WTC11 (cell line): Measurements from ENCODE around the gene NECTIN2. TPM values are rescaled to one million over a fixed set of nuclear protein-coding genes. Genes with fewer than 3 reads are reported as not detected.

Experiments
- ATAC-seq: fragments of 200-7000 bp; cut with Tn5 transposase; 2 replicates; pipeline ENCODE4 v1.10.0; 2021; ENCODE audit warnings: mild to moderate bottlenecking, moderate library complexity
- CTCF ChIA-PET: fragments of 300-600 bp; sonication (Branson Sonifier 250); formaldehyde crosslinking; loops from one replicate; lab custom pipeline; 2021; ENCODE audit warnings: antibody characterized with exemption; lab: Charles Lee
- POLR2A ChIA-PET: fragments of 350-600 bp; sonication (Branson Sonifier 250); formaldehyde crosslinking; loops from one replicate; lab custom pipeline; 2021; ENCODE audit warnings: antibody characterized with exemption; lab: Charles Lee
- DNase-seq: peaks from one replicate; pipeline ENCODE4 v3.0.0; 2021; ENCODE audit warnings: low spot score
- H3K27ac Mint-ChIP-seq: 2 replicates; pipeline ENCODE4 v1.8.0; 2021; ENCODE audit warnings: mixed read lengths
- H3K27me3 Mint-ChIP-seq: 2 replicates; pipeline ENCODE4 v1.8.0; 2021; ENCODE audit warnings: low read depth, mild to moderate bottlenecking, moderate library complexity, mixed read lengths
- H3K36me3 Mint-ChIP-seq: 2 replicates; pipeline ENCODE4 v1.8.0; 2021; ENCODE audit warnings: mixed read lengths
- H3K4me1 Mint-ChIP-seq: 2 replicates; pipeline ENCODE4 v1.8.0; 2022; ENCODE audit warnings: mixed read lengths
- H3K4me3 Mint-ChIP-seq: 2 replicates; pipeline ENCODE4 v1.8.0; 2021; ENCODE audit warnings: mild to moderate bottlenecking, moderate library complexity, mixed read lengths
- H3K9me3 Mint-ChIP-seq: 2 replicates; pipeline ENCODE4 v1.8.0; 2021; ENCODE audit warnings: mixed read lengths
- CBFB ChIP-seq: sonication (generic); formaldehyde crosslinking; IDR thresholded peaks from 2 replicates; pipeline ENCODE4 v1.8.1; 2022; ENCODE audit warnings: mild to moderate bottlenecking, low read depth, missing genetic modification reagents
- ETV6 ChIP-seq: sonication (generic); formaldehyde crosslinking; IDR thresholded peaks from 2 replicates; pipeline ENCODE4 v1.8.1; 2022; ENCODE audit warnings: mild to moderate bottlenecking, missing genetic modification reagents
- SP1 ChIP-seq: sonication (generic); formaldehyde crosslinking; conservative IDR thresholded peaks from 2 replicates; pipeline ENCODE4 v1.8.1; 2022; ENCODE audit warnings: missing genetic modification reagents
- ZNF423 ChIP-seq: fragments of 250-450 bp; sonication (Bioruptor Pico); IDR thresholded peaks from 2 replicates; pipeline ENCODE4 v2.1.2; 2022; ENCODE audit warnings: mild to moderate bottlenecking, moderate library complexity
- ZNF671 ChIP-seq: fragments of 250-450 bp; sonication (Bioruptor Pico); IDR thresholded peaks from 2 replicates; pipeline ENCODE4 v1.8.0; 2021; ENCODE audit warnings: mild to moderate bottlenecking
- total RNA-seq: library from RNA; stranded (reverse); gene quantifications from 3 replicates; pipeline ENCODE4 v1.2.3, GENCODE V29; 2021
- TF ChIP-seq, protein P1 (sequence below): sonication (generic); formaldehyde crosslinking; IDR thresholded peaks from 2 replicates; pipeline ENCODE4 v1.8.0; 2023; ENCODE audit warnings: mild to moderate bottlenecking, missing genetic modification reagents
- TF ChIP-seq, protein P2 (sequence below): fragments of 250-450 bp; sonication (Bioruptor Pico); IDR thresholded peaks from 2 replicates; pipeline ENCODE4 v2.1.2; 2022; ENCODE audit warnings: mild to moderate bottlenecking, moderate library complexity
- TF ChIP-seq, protein P3 (sequence below): sonication (generic); formaldehyde crosslinking; IDR thresholded peaks from 2 replicates; pipeline ENCODE4 v1.8.1; 2023; ENCODE audit warnings: mild to moderate bottlenecking, missing genetic modification reagents
- TF ChIP-seq, protein P4 (sequence below): sonication (generic); formaldehyde crosslinking; IDR thresholded peaks from 2 replicates; pipeline ENCODE4 v1.8.0; 2023; ENCODE audit warnings: missing genetic modification reagents, mild to moderate bottlenecking, borderline replicate concordance

The NECTIN2 gene
- total RNA-seq, 1 experiment from 2014 or later: 170 TPM

DNA sequence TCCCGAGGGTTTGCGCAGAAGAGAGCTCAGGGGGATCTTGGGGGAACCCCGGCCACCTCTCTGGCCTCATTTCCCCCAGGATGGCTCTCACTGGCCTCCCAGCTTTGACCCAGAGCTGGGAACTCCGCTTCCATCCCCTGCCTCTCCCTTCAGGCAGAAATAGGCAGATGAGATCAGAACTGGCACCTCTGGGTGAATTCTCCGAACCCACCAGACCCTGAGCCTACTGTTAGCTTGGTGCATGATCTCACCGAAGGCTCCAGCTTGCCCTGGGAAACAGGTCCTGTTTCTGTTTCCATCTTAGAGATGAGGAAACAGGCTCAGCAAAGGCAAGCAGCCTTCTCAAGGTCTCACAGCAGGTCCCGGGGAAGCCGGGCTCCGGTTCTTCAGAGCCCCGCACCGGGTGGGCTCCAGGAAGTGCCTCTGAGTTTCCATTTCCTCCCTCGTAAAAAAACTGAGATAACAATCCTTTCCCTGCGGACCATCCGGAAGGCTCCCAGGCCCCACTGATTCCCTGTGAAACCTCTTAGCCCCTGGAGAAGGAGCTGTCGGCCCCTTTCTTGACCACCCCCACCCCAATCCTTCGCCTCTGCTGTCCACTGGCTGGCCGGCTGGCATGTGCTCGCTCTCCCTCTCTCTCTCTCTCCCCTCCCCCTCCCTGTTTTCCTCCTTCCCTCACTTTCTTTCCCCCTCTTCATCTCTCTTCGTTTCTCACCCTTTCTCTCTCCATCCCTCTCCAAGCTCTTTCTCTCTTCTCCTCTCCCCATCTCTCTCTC is 2.1 kb downstream of the NECTIN2 start:
- H3K9me3 Mint-ChIP-seq: no peaks in the 10 kb centered on the region
- H3K4me3 Mint-ChIP-seq: peak overlapping the region; percentile 97
- no peak for ATAC-seq
- peak overlapping the region; percentile 99 for H3K27ac Mint-ChIP-seq
- peaks cover 6% of the 10 kb centered on the region for H3K27me3 Mint-ChIP-seq
- 0 out of 2 replicates have a peak, but pooled peaks have one; percentile 0 for TF ChIP-seq SP1
- TF ChIP-seq ZNF671 (CRISPR knock-in tag): no peak
- ChIA-PET CTCF (interaction anchor here (0.7 to 2.4 kb wide), 16 partner anchors 9 to 277 kb away, joined by 3 to 13 read pairs (median 4); partner anchors contain the start of gene APOE), POLR2A (interaction anchor here (0.5 to 3.4 kb wide), 11 partner anchors 29 to 1169 kb away, joined by 3 to 17 read pairs (median 4); partner anchors contain the start of genes APOE, BCAM and TOMM40)
- H3K4me1 Mint-ChIP-seq: peaks cover 33% of the 10 kb centered on the region
- peak; percentile 38 for DNase-seq
- no peaks in the 10 kb centered on the region for H3K36me3 Mint-ChIP-seq

DNA sequence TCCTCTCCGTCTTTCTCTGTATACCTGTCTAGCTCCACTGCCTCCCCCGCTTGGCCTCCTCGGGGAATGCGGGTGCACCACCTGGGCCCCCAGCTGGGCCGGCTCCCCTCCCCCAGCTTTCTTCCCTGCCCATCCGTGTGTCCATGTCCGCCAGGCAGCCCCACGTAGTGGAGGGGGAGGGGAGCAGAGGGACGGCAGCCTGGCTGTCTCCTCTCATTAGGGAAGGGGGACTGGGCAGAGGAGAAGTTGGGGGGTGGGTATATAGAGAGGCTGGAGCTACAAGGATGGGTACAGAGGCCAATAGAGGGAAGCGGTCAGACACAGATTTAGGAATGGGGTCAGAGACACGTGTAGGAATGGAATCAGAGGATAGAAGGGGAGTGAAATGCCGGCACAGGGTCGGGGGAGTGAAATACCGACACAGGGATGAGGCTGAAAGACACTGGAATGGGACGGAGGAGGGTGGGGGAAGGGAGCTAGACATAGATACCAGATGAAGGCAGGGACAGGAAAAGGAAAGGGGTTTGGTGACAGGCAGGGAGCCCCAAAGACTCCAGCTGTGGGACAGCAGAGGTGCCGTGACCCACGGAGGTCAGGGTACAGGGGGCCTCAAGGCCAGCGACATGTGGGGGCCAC is 2.8 kb downstream of the NECTIN2 start:
- Mint-ChIP-seq H3K36me3 (peaks cover 3% of the 10 kb centered on the region; the same call in 1 of the 2 replicates), H3K27ac (peak overlapping the region; percentile 99), H3K4me3 (peak overlapping the region; percentile 97), H3K9me3 (no peaks in the 10 kb centered on the region), H3K27me3 (peaks cover 4% of the 10 kb centered on the region), H3K4me1 (peaks cover 33% of the 10 kb centered on the region)
- POLR2A ChIA-PET: interaction anchor here (0.6 to 3.4 kb wide), 10 partner anchors 29 to 1168 kb away, joined by 3 to 17 read pairs (median 5); partner anchors contain the start of genes APOE, BCAM and TOMM40
- TF ChIP-seq, protein P1, sequence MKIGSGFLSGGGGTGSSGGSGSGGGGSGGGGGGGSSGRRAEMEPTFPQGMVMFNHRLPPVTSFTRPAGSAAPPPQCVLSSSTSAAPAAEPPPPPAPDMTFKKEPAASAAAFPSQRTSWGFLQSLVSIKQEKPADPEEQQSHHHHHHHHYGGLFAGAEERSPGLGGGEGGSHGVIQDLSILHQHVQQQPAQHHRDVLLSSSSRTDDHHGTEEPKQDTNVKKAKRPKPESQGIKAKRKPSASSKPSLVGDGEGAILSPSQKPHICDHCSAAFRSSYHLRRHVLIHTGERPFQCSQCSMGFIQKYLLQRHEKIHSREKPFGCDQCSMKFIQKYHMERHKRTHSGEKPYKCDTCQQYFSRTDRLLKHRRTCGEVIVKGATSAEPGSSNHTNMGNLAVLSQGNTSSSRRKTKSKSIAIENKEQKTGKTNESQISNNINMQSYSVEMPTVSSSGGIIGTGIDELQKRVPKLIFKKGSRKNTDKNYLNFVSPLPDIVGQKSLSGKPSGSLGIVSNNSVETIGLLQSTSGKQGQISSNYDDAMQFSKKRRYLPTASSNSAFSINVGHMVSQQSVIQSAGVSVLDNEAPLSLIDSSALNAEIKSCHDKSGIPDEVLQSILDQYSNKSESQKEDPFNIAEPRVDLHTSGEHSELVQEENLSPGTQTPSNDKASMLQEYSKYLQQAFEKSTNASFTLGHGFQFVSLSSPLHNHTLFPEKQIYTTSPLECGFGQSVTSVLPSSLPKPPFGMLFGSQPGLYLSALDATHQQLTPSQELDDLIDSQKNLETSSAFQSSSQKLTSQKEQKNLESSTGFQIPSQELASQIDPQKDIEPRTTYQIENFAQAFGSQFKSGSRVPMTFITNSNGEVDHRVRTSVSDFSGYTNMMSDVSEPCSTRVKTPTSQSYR (CRISPR knock-in tag): peak; percentile 62; the same call in 1 of the 2 replicates
- TF ChIP-seq, protein P2, sequence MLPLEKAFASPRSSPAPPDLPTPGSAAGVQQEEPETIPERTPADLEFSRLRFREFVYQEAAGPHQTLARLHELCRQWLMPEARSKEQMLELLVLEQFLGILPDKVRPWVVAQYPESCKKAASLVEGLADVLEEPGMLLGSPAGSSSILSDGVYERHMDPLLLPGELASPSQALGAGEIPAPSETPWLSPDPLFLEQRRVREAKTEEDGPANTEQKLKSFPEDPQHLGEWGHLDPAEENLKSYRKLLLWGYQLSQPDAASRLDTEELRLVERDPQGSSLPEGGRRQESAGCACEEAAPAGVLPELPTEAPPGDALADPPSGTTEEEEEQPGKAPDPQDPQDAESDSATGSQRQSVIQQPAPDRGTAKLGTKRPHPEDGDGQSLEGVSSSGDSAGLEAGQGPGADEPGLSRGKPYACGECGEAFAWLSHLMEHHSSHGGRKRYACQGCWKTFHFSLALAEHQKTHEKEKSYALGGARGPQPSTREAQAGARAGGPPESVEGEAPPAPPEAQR (CRISPR knock-in tag): no peak
- TF ChIP-seq ZNF423 (CRISPR knock-in tag): peak; percentile 54
- no peak for ATAC-seq
- DNase-seq: peak; percentile 56
- CTCF ChIA-PET: interaction anchor here (0.7 to 2.4 kb wide), 14 partner anchors 9 to 278 kb away, joined by 3 to 13 read pairs (median 4); partner anchors contain the start of gene APOE

DNA sequence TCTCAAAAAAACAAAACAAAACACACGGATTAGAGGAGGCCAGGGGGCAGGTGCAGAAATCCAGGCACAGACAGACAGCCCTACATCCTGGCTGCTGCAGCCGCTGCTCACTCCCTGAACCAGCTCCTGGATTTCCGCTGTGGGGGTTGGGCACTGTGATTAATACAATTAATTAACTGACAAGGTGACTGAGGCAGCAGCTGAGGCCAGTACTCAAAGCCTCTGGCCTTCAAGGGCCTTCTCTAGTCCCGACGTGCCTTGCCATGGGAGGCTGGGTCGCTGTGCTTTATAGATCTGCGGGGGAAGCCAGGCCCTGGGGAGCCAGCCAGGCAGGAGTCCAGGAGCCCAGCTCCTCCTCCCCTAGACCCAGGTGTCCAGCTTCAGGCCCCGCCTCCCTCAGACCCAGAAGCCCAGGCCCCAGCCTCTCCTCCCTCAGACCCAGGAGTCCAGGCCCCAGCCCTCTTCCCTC is 4.6 kb downstream of the NECTIN2 start:
- ATAC-seq (no peak), DNase-seq (no peak)
- Mint-ChIP-seq H3K4me1 (peaks cover 30% of the 10 kb centered on the region), H3K4me3 (peak overlapping the region; percentile 41), H3K36me3 (peaks cover 6% of the 10 kb centered on the region), H3K27me3 (no peaks in the 10 kb centered on the region), H3K27ac (no peak overlapping the region), H3K9me3 (no peaks in the 10 kb centered on the region)
- TF ChIP-seq, protein P3, sequence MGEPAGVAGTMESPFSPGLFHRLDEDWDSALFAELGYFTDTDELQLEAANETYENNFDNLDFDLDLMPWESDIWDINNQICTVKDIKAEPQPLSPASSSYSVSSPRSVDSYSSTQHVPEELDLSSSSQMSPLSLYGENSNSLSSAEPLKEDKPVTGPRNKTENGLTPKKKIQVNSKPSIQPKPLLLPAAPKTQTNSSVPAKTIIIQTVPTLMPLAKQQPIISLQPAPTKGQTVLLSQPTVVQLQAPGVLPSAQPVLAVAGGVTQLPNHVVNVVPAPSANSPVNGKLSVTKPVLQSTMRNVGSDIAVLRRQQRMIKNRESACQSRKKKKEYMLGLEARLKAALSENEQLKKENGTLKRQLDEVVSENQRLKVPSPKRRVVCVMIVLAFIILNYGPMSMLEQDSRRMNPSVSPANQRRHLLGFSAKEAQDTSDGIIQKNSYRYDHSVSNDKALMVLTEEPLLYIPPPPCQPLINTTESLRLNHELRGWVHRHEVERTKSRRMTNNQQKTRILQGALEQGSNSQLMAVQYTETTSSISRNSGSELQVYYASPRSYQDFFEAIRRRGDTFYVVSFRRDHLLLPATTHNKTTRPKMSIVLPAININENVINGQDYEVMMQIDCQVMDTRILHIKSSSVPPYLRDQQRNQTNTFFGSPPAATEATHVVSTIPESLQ (CRISPR knock-in tag): no peak
- TF ChIP-seq CBFB (CRISPR knock-in tag) (no peak), ETV6 (CRISPR knock-in tag) (no peak)
- TF ChIP-seq, protein P4, sequence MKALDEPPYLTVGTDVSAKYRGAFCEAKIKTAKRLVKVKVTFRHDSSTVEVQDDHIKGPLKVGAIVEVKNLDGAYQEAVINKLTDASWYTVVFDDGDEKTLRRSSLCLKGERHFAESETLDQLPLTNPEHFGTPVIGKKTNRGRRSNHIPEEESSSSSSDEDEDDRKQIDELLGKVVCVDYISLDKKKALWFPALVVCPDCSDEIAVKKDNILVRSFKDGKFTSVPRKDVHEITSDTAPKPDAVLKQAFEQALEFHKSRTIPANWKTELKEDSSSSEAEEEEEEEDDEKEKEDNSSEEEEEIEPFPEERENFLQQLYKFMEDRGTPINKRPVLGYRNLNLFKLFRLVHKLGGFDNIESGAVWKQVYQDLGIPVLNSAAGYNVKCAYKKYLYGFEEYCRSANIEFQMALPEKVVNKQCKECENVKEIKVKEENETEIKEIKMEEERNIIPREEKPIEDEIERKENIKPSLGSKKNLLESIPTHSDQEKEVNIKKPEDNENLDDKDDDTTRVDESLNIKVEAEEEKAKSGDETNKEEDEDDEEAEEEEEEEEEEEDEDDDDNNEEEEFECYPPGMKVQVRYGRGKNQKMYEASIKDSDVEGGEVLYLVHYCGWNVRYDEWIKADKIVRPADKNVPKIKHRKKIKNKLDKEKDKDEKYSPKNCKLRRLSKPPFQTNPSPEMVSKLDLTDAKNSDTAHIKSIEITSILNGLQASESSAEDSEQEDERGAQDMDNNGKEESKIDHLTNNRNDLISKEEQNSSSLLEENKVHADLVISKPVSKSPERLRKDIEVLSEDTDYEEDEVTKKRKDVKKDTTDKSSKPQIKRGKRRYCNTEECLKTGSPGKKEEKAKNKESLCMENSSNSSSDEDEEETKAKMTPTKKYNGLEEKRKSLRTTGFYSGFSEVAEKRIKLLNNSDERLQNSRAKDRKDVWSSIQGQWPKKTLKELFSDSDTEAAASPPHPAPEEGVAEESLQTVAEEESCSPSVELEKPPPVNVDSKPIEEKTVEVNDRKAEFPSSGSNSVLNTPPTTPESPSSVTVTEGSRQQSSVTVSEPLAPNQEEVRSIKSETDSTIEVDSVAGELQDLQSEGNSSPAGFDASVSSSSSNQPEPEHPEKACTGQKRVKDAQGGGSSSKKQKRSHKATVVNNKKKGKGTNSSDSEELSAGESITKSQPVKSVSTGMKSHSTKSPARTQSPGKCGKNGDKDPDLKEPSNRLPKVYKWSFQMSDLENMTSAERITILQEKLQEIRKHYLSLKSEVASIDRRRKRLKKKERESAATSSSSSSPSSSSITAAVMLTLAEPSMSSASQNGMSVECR (CRISPR knock-in tag): 0 out of 2 replicates have a peak, but pooled peaks have one; percentile 39
- CTCF ChIA-PET: interaction anchor here (0.7 kb wide), 2 partner anchors 43 to 280 kb away, joined by 3 read pairs; no protein-coding TSS in a partner anchor
- POLR2A ChIA-PET: interaction anchor here (0.5 kb wide), 2 partner anchors 10 to 70 kb away, joined by 3 to 4 read pairs; no protein-coding TSS in a partner anchor
